Fibroblast of lung (primary cell): ENCODE data around the gene TCHP. TPM values are rescaled to one million over a fixed set of nuclear protein-coding genes. Genes with fewer than 3 reads are reported as not detected.
"Not testable (repeated sequence)": the region's sequence is repeated elsewhere in the genome, so short reads cannot be mapped to it uniquely, and the experiment has no call there.

Experiments used
- DNase-seq, 2 donors: peaks; one replicate each; pipeline versions ENCODE4 v3.0.0 to v3.0.0-alpha.2; 2010; ENCODE audit warnings: low read depth in 2 of 2
- H2AFZ ChIP-seq: 2 replicates; pipeline ENCODE4 v1.5.1; 2012; ENCODE audit warnings: low read length, control low read depth, inconsistent platforms
- H3K27ac ChIP-seq: 2 replicates; pipeline ENCODE4 v1.5.1; 2011; ENCODE audit warnings: low read length, control low read depth; ENCODE audit not compliant: insufficient read depth
- H3K27me3 ChIP-seq: 2 replicates; pipeline ENCODE4 v1.5.1; 2011; ENCODE audit warnings: mild to moderate bottlenecking, low read length; ENCODE audit not compliant: control insufficient read depth, insufficient read depth
- H3K36me3 ChIP-seq: 2 replicates; pipeline ENCODE4 v1.5.1; 2011; ENCODE audit warnings: low read length; ENCODE audit not compliant: control insufficient read depth, insufficient read depth
- H3K4me1 ChIP-seq: 2 replicates; pipeline ENCODE4 v1.5.1; 2011; ENCODE audit warnings: low read length; ENCODE audit not compliant: control insufficient read depth, insufficient read depth; ENCODE audit errors: extremely low read depth
- H3K4me2 ChIP-seq: 2 replicates; pipeline ENCODE4 v1.5.1; 2011; ENCODE audit warnings: low read length, control low read depth; ENCODE audit not compliant: insufficient read depth; ENCODE audit errors: extremely low read depth
- H3K4me3 ChIP-seq, 4 experiments: fragments of 200-600 bp in 1 of 4; sonication (generic) in 1 of 4; replicated peaks in 1 of 4; 2 replicates each; pipeline ENCODE4 v1.5.1; 2011 to 2016; ENCODE audit warnings: low read length in 4 of 4, low read depth in 3 of 4, mild to moderate bottlenecking in 3 of 4, control low read depth in 2 of 4, inconsistent platforms in 1 of 4, mixed read lengths in 1 of 4; ENCODE audit not compliant: insufficient read depth in 1 of 4; ENCODE audit errors: control extremely low read depth in 1 of 4
- H3K79me2 ChIP-seq: 2 replicates; pipeline ENCODE4 v1.5.1; 2012; ENCODE audit warnings: mild to moderate bottlenecking, low read length, inconsistent platforms; ENCODE audit not compliant: control insufficient read depth, insufficient read depth
- H3K9ac ChIP-seq: 2 replicates; pipeline ENCODE4 v1.5.1; 2011; ENCODE audit warnings: mild to moderate bottlenecking, low read length, control low read depth; ENCODE audit not compliant: insufficient read depth
- H3K9me3 ChIP-seq: 2 replicates; pipeline ENCODE4 v1.5.1; 2012; ENCODE audit warnings: low read depth, low read length; ENCODE audit not compliant: control insufficient read depth, insufficient read depth
- H4K20me1 ChIP-seq: 2 replicates; pipeline ENCODE4 v1.5.1; 2011; ENCODE audit warnings: low read length; ENCODE audit not compliant: control insufficient read depth, insufficient read depth; ENCODE audit errors: extremely low read depth
- EZH2 ChIP-seq: IDR thresholded peaks from 2 replicates; pipeline ENCODE4 v1.5.1; 2012; ENCODE audit warnings: low read length, control low read depth, mild to moderate bottlenecking; ENCODE audit errors: missing control alignments
- polyA minus RNA-seq: library from RNA; depleted of rRNA, polyadenylated mRNA; stranded (reverse); fragments of >200 nt; gene quantifications from 2 replicates; pipeline ENCODE4 v1.2.3, GENCODE V29; 2011; ENCODE audit warnings: low replicate concordance
- polyA plus RNA-seq, 2 donors: library from polyadenylated mRNA; depleted of rRNA in 1 of 2; stranded (reverse) in 1 of 2; unstranded in 1 of 2; fragments of >200 nt; gene quantifications; 2 replicates each; pipeline ENCODE4 v1.2.1, GENCODE V29; 2011 to 2012; ENCODE audit warnings: missing spikeins in 1 of 2
- total RNA-seq: library from RNA; depleted of rRNA; stranded (reverse); fragments of >200 nt; gene quantifications from 2 replicates; pipeline ENCODE4 v1.2.1, GENCODE V29; 2014
- TF ChIP-seq, protein P1 (sequence below), 2 donors: IDR thresholded peaks in 1 of 2; conservative IDR thresholded peaks in 1 of 2; 1 replicate in 1 of 2; 2 replicates in 1 of 2; pipeline ENCODE4 v1.5.1; 2011 to 2012; ENCODE audit warnings: low read length in 2 of 2, control low read depth in 1 of 2, inconsistent platforms in 1 of 2, low read depth in 1 of 2, mild to moderate bottlenecking in 1 of 2

TCHP gene, protein sequence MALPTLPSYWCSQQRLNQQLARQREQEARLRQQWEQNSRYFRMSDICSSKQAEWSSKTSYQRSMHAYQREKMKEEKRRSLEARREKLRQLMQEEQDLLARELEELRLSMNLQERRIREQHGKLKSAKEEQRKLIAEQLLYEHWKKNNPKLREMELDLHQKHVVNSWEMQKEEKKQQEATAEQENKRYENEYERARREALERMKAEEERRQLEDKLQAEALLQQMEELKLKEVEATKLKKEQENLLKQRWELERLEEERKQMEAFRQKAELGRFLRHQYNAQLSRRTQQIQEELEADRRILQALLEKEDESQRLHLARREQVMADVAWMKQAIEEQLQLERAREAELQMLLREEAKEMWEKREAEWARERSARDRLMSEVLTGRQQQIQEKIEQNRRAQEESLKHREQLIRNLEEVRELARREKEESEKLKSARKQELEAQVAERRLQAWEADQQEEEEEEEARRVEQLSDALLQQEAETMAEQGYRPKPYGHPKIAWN
- total RNA-seq (9.2 and 9.4 TPM in 2 replicates), polyA plus RNA-seq (10.3 and 14.0 TPM in 2 replicates), polyA minus RNA-seq (2.2 and 6.0 TPM in 2 replicates)
- polyA plus RNA-seq (2012) = 14.8 and 17.6 TPM in 2 replicates

DNA sequence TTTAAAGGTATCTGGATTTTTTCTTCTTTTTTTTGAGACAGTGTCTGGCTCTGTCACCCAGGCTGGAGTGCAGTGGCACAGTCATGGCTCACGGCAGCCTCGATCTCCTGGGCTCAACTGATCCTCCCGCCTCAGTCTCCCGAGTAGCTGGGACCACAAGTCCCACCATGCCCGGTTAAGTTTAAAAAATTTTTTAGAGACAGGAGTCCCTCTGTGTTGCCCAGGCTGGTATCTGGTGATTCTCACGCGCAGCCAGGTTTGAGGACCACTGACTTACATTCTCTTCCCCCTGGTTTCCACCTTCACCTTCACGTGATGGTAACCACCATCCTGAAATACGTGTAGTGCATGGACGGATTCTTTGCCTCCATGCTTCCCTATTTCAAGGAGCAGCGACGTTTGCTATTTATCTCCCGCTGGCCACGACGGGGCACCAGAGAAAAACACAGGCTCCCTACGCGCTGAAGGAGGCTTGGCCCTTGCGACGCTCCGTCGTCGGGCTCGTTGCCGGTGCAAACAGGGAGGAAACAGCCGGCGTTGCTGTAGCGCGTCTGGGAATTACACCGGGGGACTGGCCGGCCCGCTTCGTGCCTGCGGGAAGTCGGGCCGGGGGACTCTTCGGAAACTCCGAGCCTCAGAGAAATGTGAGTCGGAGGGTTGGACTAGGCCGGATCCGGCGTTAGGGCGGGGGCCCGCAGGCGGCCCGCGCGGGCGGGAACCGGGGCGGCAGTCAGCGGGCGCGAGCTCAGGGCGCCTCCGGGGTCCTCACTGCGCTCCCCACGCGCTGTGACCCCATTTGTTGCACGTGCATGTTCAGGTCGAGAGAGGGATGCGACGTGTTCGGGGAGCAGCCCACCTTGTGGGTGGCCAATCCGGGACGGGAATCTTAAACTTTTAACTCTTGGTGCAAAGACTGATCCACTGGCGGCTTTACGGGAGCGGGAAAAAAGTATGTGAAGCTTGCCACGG is at the start of gene TCHP:
Gene TCHP (plus strand): TSS at position 492 of the 969 bp plus-strand sequence. CDS start 2,753 bp downstream, outside the sequence.
- Histone ChIP-seq H3K9me3 (no peaks in the 10 kb centered on the region), H4K20me1 (no peaks in the 10 kb centered on the region), H3K4me1 (no peaks in the 10 kb centered on the region), H3K9ac (peak within 1 kb of the TSS; percentile 90), H3K79me2 (peaks cover 20% of the 10 kb centered on the region), H3K4me3 (peak within 1 kb of the TSS; percentile 79 to 93 (median 88)), H3K27ac (peak within 1 kb of the TSS; percentile 87), H3K27me3 (no peaks in the 10 kb centered on the region), H3K4me2 (peak within 1 kb of the TSS; percentile 97), H2AFZ (peak within 1 kb of the TSS; percentile 100), H3K36me3 (peaks cover 10% of the 10 kb centered on the region)
- peak; percentile 88 to 90 for DNase-seq
- TF ChIP-seq, protein P1, sequence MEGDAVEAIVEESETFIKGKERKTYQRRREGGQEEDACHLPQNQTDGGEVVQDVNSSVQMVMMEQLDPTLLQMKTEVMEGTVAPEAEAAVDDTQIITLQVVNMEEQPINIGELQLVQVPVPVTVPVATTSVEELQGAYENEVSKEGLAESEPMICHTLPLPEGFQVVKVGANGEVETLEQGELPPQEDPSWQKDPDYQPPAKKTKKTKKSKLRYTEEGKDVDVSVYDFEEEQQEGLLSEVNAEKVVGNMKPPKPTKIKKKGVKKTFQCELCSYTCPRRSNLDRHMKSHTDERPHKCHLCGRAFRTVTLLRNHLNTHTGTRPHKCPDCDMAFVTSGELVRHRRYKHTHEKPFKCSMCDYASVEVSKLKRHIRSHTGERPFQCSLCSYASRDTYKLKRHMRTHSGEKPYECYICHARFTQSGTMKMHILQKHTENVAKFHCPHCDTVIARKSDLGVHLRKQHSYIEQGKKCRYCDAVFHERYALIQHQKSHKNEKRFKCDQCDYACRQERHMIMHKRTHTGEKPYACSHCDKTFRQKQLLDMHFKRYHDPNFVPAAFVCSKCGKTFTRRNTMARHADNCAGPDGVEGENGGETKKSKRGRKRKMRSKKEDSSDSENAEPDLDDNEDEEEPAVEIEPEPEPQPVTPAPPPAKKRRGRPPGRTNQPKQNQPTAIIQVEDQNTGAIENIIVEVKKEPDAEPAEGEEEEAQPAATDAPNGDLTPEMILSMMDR (conservative IDR thresholded peaks at IDR 0.05 in 1 of 2, IDR thresholded peaks at IDR 0.05 in 1 of 2; ENCODE audit: low read depth in 1 of 2, low read length in 2 of 2) = peak; percentile 24 to 40
- no peak for TF ChIP-seq EZH2

GRCh38 chr12:109850518-109850917 is 49.6 kb upstream of the TCHP start:
- H3K9ac ChIP-seq, H3K27me3 ChIP-seq, H3K27ac ChIP-seq, H3K36me3 ChIP-seq, H3K79me2 ChIP-seq, DNase-seq, H3K4me3 ChIP-seq, H3K4me1 ChIP-seq, H3K4me2 ChIP-seq, H4K20me1 ChIP-seq, H3K9me3 ChIP-seq, H2AFZ ChIP-seq: not testable (repeated sequence)

DNA sequence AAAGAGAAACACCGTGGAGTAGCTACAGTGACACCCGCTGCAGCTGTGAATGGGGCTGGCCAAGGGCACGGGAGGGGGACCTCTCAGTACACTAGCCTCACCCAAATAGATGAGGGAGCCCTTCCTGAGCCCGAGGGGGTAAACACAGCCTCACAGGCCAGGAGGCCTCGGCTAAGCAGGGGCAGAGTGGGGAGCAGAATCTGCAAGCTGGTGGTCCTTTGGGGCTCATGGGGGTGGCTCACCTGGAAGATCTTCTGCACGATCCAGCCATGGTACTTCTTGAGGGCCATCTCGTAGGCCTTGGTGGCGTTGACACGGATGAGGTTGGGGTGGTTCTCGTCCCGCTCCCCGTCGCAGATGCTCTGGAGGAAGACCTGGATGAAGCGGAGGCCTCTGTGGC is 44.7 kb upstream of the TCHP start:
- H3K27me3 ChIP-seq = no peaks in the 10 kb centered on the region
- no peak overlapping the region for H2AFZ ChIP-seq
- no peak overlapping the region for H3K9ac ChIP-seq
- H3K36me3 ChIP-seq = peaks cover 11% of the 10 kb centered on the region
- no peaks in the 10 kb centered on the region for H3K79me2 ChIP-seq
- H3K9me3 ChIP-seq = no peaks in the 10 kb centered on the region
- H4K20me1 ChIP-seq = no peaks in the 10 kb centered on the region
- no peak for DNase-seq
- no peaks in the 10 kb centered on the region for H3K4me1 ChIP-seq
- TF ChIP-seq, protein P1 (conservative IDR thresholded peaks at IDR 0.05 in 1 of 2, IDR thresholded peaks at IDR 0.05 in 1 of 2; ENCODE audit: low read depth in 1 of 2, low read length in 2 of 2) = no peak
- no peak for TF ChIP-seq EZH2
- no peak overlapping the region for H3K27ac ChIP-seq
- H3K4me2 ChIP-seq = no peak overlapping the region
- no peak overlapping the region for H3K4me3 ChIP-seq
